ENCODE results near the gene ANKH.

ANKH gene

DNA sequence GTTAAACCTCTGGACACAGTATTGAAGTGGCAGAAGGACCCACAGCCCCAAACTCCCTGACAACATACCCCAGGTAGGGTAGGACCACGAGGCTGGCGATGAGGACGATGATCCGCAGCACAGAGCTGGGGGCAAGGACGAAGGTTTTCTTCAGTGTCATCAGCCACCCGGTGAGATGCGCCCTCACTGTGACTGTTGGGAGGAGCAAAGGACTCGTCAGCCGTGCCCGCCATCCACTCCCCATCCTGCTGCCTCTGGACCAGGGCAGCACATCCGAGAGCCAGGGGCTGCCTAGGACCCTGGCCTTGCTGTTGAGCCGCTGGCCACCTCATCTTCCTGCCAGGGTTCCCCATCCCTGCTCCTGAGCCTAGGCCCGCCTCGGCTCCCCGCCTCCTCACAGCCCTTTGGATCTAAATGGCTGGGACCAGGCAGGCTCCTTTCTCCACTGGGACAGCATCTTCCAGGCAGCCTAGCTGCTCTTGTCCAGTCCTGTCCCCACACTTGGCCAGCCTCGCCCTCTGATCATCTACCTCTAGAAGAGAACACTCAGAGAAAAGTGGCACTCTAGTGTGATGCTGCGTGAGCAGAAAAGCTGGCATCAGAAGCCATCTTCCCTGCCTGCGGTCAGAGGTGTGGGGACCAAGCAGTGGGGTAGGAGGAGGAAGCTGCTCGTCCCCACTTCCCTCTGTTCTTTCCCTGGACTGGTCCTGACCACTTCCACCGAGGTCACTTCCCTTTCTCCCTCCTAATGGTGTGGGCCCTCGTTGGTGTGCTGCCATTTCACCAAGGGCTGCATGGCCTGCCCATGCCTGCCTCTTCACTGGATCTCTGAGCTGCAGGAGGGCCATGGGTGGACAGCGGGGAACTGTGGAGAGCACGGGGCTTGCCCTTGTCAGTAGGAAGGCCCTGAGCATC is 157.8 kb downstream of the ANKH start:
- TF ChIP-seq, protein P1, sequence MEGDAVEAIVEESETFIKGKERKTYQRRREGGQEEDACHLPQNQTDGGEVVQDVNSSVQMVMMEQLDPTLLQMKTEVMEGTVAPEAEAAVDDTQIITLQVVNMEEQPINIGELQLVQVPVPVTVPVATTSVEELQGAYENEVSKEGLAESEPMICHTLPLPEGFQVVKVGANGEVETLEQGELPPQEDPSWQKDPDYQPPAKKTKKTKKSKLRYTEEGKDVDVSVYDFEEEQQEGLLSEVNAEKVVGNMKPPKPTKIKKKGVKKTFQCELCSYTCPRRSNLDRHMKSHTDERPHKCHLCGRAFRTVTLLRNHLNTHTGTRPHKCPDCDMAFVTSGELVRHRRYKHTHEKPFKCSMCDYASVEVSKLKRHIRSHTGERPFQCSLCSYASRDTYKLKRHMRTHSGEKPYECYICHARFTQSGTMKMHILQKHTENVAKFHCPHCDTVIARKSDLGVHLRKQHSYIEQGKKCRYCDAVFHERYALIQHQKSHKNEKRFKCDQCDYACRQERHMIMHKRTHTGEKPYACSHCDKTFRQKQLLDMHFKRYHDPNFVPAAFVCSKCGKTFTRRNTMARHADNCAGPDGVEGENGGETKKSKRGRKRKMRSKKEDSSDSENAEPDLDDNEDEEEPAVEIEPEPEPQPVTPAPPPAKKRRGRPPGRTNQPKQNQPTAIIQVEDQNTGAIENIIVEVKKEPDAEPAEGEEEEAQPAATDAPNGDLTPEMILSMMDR (IDR thresholded peaks at IDR 0.05; ENCODE audit: low read length, missing control alignments): no peak
- DNase-seq (ENCODE audit: low read depth): no peak
- H3K4me3 ChIP-seq (replicated peaks; ENCODE audit: low read depth, low read length): no peak overlapping the region

DNA sequence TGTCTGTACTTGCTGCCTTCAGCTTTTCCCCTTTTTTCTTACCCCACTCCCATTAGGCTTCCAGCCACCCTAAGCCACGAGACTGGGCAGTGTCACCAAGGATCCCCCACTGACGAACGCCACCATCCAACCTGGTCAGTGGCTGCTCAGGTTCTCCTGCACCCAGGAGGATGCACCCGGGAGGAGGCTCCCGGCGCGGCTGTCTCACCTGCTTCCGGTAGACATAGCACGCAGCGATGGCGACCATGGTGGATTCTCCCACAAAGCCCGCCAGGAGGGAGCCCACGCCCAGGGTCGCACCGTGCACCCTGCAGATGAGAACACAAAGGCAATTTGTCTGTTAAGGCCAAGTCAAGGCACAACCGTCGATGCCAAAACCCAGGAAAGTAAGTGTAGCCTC is 158.9 kb downstream of the ANKH start:
- TF ChIP-seq, protein P1 (IDR thresholded peaks at IDR 0.05; ENCODE audit: low read length, missing control alignments): no peak
- H3K4me3 ChIP-seq (replicated peaks; ENCODE audit: low read depth, low read length): no peak overlapping the region
- DNase-seq (ENCODE audit: low read depth): no peak

DNA sequence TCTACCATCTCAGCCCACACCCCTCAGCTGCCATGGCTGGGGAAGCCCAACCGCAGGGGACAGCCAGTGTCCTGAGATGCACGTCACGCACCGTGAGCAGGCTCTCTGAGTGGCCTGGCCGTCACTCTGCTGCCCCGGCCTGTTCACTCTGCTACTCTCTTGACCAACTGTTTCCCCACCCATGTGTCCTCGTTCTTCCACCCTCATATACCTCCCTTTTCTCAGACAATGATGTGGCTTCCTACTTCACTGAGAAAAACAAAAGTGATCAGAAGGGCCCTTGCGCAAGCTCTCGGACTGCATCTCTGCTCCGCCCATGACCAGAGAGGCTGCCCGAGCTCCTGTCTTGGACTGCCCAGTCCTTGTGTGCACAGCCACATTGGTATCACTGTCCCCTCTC is 159.4 kb downstream of the ANKH start:
- TF ChIP-seq, protein P1 (IDR thresholded peaks at IDR 0.05; ENCODE audit: low read length, missing control alignments): no peak
- no peak for DNase-seq (ENCODE audit: low read depth)
- H3K4me3 ChIP-seq (replicated peaks; ENCODE audit: low read depth, low read length): no peak overlapping the region

DNA sequence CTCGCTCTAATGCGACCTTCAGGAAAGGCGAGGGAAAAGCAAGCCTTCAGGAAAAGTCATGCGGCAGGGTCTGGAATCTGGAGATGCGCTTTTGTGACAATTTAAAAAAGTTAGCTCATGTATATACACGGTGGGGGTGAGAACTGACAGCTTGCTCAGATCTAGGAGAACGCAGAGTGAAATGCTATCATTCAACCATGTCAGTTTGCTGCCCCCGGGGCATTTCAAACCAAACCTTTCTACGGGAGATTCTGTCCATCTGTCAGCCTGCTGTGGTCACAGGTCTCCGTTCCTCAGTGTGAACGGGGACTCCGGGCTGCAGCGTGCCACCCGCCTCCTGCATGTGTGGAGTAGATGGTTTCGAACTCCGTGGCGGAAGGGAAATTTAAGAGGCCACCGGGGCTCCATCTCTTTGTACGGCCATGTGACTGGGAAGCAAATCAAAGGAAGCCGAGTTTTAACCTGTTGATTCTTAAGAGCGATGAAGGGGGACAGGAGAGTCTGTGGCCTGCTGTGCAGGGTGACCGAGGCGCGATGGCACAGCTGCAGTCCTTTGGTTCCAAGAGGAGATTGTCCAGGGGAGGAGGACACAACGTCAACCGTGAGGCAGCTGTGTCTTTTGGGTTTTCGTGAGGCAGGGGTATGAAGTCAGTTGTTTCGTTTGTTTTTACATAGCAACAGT is 161.1 kb downstream of the ANKH start:
- TF ChIP-seq, protein P1 (IDR thresholded peaks at IDR 0.05; ENCODE audit: low read length, missing control alignments): no peak
- no peak overlapping the region for H3K4me3 ChIP-seq (replicated peaks; ENCODE audit: low read depth, low read length)
- no peak for DNase-seq (ENCODE audit: low read depth)

DNA sequence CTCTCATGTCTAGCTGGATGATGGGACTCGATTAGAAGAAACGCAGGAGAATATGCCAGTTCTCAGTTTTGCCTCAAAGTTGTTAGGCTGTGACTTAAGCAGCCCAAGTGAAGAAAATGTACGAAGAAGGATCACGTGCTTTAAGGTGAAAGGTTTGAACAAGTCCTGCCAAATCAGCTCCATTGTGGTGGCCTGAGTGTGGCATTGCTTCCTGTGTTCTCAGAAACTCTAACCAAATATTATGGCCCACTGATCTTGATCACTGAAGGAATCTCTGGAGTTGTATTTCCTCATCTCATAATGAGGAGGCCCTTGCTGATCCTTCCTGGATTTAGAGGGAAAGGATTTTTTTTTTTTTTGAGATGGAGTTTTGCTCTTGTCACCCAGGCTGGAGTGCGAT is 163.0 kb downstream of the ANKH start:
- DNase-seq (ENCODE audit: low read depth): no peak

DNA sequence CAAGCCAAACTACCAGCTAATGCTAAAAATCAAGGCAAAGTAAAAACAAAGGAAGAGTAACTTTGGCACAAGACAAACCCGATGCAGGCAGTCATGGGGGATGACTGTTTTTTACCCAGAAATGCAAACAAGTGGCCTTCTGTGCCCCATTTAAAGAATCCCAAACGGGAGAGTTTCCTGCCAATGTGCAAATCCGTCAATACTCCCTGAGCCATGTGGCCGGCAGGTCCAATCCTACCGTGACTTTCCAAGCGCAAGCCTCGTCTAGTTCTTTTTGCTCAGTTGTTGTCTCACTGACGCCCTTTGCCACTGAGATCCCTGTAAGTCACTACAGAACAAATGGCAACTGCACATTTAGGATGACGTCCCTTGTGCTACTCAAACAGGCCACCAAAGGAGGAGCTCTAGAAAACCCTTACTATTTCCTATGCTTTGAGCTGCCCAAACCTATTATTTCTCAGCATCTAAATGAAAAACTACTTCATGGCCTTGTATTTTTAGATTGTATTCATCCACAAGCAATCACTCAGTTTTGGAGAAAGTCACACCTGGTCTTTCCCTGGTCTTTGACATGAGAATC is 163.7 kb downstream of the ANKH start:
- no peak overlapping the region for H3K4me3 ChIP-seq (replicated peaks; ENCODE audit: low read depth, low read length)
- TF ChIP-seq, protein P1 (IDR thresholded peaks at IDR 0.05; ENCODE audit: low read length, missing control alignments): no peak
- no peak for DNase-seq (ENCODE audit: low read depth)

More for the DNA sequence above, 163.0 kb downstream of the ANKH start:
- TF ChIP-seq, protein P1 (IDR thresholded peaks at IDR 0.05; ENCODE audit: low read length, missing control alignments): no peak
- H3K4me3 ChIP-seq (replicated peaks; ENCODE audit: low read depth, low read length): no peak overlapping the region
